ENCODE data around the gene RPS6KA1.

- TF ChIP-seq, protein P1, sequence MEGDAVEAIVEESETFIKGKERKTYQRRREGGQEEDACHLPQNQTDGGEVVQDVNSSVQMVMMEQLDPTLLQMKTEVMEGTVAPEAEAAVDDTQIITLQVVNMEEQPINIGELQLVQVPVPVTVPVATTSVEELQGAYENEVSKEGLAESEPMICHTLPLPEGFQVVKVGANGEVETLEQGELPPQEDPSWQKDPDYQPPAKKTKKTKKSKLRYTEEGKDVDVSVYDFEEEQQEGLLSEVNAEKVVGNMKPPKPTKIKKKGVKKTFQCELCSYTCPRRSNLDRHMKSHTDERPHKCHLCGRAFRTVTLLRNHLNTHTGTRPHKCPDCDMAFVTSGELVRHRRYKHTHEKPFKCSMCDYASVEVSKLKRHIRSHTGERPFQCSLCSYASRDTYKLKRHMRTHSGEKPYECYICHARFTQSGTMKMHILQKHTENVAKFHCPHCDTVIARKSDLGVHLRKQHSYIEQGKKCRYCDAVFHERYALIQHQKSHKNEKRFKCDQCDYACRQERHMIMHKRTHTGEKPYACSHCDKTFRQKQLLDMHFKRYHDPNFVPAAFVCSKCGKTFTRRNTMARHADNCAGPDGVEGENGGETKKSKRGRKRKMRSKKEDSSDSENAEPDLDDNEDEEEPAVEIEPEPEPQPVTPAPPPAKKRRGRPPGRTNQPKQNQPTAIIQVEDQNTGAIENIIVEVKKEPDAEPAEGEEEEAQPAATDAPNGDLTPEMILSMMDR (IDR thresholded peaks at IDR 0.05; ENCODE audit: low read length): no peak
- no peak for TF ChIP-seq EZH2 (IDR thresholded peaks at IDR 0.05; ENCODE audit: borderline replicate concordance, low read length)
These were observed 7.9 kb upstream of the RPS6KA1 start for GRCh38 chr1:26521669-26522030.

Data from OCI-LY1 (cell line).